ENCODE measurements around the gene FLT4.

GRCh38 chr5:180599590-180599914, 49.8 kb downstream of the FLT4 start:
- TF ChIP-seq CTCF (IDR thresholded peaks at IDR 0.05) = no peak
- no peak for TF ChIP-seq POLR2A (IDR thresholded peaks at IDR 0.05)

Data from body of pancreas (tissue), 4 donors.